Neutrophil (primary cell): Measurements from ENCODE around the gene TMX1.
A peak's percentile ranks its signal among the peaks of the same experiment; 100 is the strongest.

Source experiments
- H3K27ac ChIP-seq: fragments of 200-600 bp; sonication (generic); 2 replicates; pipeline ENCODE4 v1.5.1; 2016; ENCODE audit warnings: mild to moderate bottlenecking, moderate library complexity
- H3K27me3 ChIP-seq: fragments of 200-600 bp; sonication (generic); 2 replicates; pipeline ENCODE4 v1.6.0; 2016; ENCODE audit warnings: mild to moderate bottlenecking
- H3K36me3 ChIP-seq: fragments of 200-600 bp; sonication (generic); 2 replicates; pipeline ENCODE4 v1.5.1; 2017
- H3K4me1 ChIP-seq, 2 experiments: fragments of 200-600 bp in 1 of 2; sonication (generic) in 1 of 2; 1 replicate in 1 of 2; 2 replicates in 1 of 2; pipeline versions ENCODE4 v1.5.1 to v1.6.1; 2013 to 2016; ENCODE audit warnings: low read depth in 1 of 2, low read length in 1 of 2, mild to moderate bottlenecking in 1 of 2, moderate library complexity in 1 of 2; ENCODE audit not compliant: control insufficient read depth in 1 of 2, insufficient read depth in 1 of 2
- H3K4me3 ChIP-seq, 2 experiments: fragments of 200-600 bp in 1 of 2; sonication (generic) in 1 of 2; 1 replicate in 1 of 2; 2 replicates in 1 of 2; pipeline ENCODE4 v1.5.1; 2013 to 2016; ENCODE audit warnings: low read depth in 1 of 2, low read length in 1 of 2, mild to moderate bottlenecking in 1 of 2, moderate library complexity in 1 of 2
- H3K9me3 ChIP-seq: fragments of 200-600 bp; sonication (generic); 2 replicates; pipeline ENCODE4 v1.5.1; 2016
- CTCF ChIP-seq: fragments of 200-600 bp; sonication (generic); IDR thresholded peaks from 2 replicates; pipeline ENCODE4 v1.5.1; 2016; ENCODE audit warnings: antibody characterized with exemption

Gene TMX1

GRCh38 chr14:51277753-51278415, 37.8 kb downstream of the TMX1 start:
- Histone ChIP-seq H3K27ac (no peak overlapping the region), H3K9me3 (no peaks in the 10 kb centered on the region), H3K4me1 (peaks cover 0 to 5% of the 10 kb centered on the region in 2 experiments), H3K27me3 (no peaks in the 10 kb centered on the region), H3K36me3 (no peaks in the 10 kb centered on the region), H3K4me3 (no peak overlapping the region)
- no peak for TF ChIP-seq CTCF

- TF ChIP-seq CTCF: no peak
- no peaks in the 10 kb centered on the region for H3K36me3 ChIP-seq
- no peaks in the 10 kb centered on the region for H3K27me3 ChIP-seq
- H3K4me1 ChIP-seq: peaks cover 0 to 4% of the 10 kb centered on the region in 2 experiments
- no peaks in the 10 kb centered on the region for H3K9me3 ChIP-seq
- H3K4me3 ChIP-seq: no peak overlapping the region
- H3K27ac ChIP-seq: no peak overlapping the region
Measured at GRCh38 chr14:51282517-51282916, 42.5 kb downstream of the TMX1 start.

- Histone ChIP-seq H3K27me3 (no peaks in the 10 kb centered on the region), H3K36me3 (no peaks in the 10 kb centered on the region), H3K4me1 (no peaks in the 10 kb centered on the region), H3K4me3 (no peak overlapping the region), H3K9me3 (no peaks in the 10 kb centered on the region), H3K27ac (no peak overlapping the region)
- TF ChIP-seq CTCF: peak; percentile 62
Measured at GRCh38 chr14:51283402-51284085, 43.5 kb downstream of the TMX1 start.

GRCh38 chr14:51284241-51284640, 44.2 kb downstream of the TMX1 start:
- Histone ChIP-seq H3K27ac (no peak overlapping the region), H3K4me3 (no peak overlapping the region), H3K36me3 (no peaks in the 10 kb centered on the region), H3K9me3 (no peaks in the 10 kb centered on the region), H3K27me3 (no peaks in the 10 kb centered on the region), H3K4me1 (no peaks in the 10 kb centered on the region)
- no peak for TF ChIP-seq CTCF

- no peak overlapping the region for H3K4me3 ChIP-seq
- H3K9me3 ChIP-seq: no peaks in the 10 kb centered on the region
- no peaks in the 10 kb centered on the region for H3K27me3 ChIP-seq
- H3K4me1 ChIP-seq: no peaks in the 10 kb centered on the region
- TF ChIP-seq CTCF: no peak
- no peak overlapping the region for H3K27ac ChIP-seq
- no peaks in the 10 kb centered on the region for H3K36me3 ChIP-seq
Measured at GRCh38 chr14:51285120-51285519, 45.1 kb downstream of the TMX1 start.
